ENCODE results near the gene KCNC2. TPM values are rescaled to one million over a fixed set of nuclear protein-coding genes. Genes with fewer than 3 reads are reported as not detected.

Gene KCNC2
- not detected for total RNA-seq

DNA sequence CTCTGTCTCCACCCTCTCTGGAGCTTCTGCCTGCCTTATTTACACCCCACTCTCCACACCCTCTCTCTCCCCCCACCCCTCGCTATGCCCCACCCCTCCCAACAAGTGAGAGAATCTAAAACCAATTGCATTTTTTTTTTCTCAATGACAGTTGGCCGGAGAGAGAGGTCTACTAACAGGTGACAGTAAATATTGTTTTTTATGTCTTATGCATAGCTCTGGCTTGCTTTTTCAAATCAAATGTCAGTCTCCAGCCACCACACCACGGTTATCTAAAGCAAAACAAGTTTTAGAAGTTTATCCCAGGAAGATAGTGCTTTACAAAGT lies at the start of gene KCNC2:
TSS of gene KCNC2 (minus strand) at position 28 of the 327 bp plus-strand sequence.
- Mint-ChIP-seq H3K27ac (no peak within 1 kb of the TSS), H3K4me1 (ENCODE audit: low read depth) (peaks cover 9% of the 10 kb centered on the region), H3K9me3 (peaks cover 2% of the 10 kb centered on the region), H3K36me3 (no peaks in the 10 kb centered on the region), H3K27me3 (peaks cover 37% of the 10 kb centered on the region), H3K4me3 (no peak within 1 kb of the TSS)
- intact Hi-C loops (cut with micrococcal nuclease): no loop called here
- ChIA-PET CTCF (no interaction called here), POLR2A (no interaction called here)
- no peak for DNase-seq

DNA sequence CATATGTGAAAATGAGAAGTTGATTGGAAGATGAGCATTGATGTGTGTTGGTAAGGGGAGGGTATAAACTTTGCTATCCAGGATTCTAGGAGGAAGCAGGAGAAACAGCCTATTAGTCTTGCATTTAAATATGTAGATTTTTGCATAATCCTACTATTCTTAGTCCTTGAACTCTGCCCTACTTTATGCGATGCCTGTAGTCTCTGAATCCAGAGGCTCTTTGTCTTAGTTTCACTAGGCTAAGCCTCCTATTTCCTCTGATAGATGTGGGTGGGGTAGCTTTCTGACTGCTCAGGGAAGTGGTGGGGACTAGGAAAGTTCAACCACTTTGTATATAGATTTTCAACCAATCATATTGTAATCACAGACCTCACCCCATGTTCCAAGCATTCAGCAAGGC lies 49.5 kb upstream of the KCNC2 start:
- H3K36me3 Mint-ChIP-seq: no peaks in the 10 kb centered on the region
- no peaks in the 10 kb centered on the region for H3K27me3 Mint-ChIP-seq
- DNase-seq: no peak
- H3K4me1 Mint-ChIP-seq (ENCODE audit: low read depth): peaks cover 19% of the 10 kb centered on the region
- ChIA-PET CTCF (no interaction called here), POLR2A (no interaction called here)
- no peaks in the 10 kb centered on the region for H3K9me3 Mint-ChIP-seq
- H3K27ac Mint-ChIP-seq: no peak overlapping the region
- intact Hi-C loops (cut with micrococcal nuclease): no loop called here
- H3K4me3 Mint-ChIP-seq: no peak overlapping the region

DNA sequence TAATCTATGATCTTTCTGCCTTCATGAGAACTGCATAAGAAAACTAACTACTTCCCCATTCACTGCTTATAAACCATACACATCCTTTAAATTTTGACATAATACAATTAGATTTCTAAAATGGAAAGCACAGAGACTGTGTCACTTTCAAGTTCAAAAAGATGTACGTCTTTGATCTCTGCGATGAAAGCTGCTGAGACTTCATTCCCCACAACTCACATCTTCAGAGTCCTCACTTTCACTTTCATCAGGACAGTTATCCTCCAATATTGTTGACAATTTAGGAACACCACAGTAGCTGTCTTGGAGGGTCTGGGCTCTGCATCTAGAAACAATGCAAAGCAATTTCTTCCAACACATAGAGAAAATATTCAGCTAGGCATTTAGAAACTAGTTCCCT lies 47.9 kb upstream of the KCNC2 start:
- Mint-ChIP-seq H3K36me3 (no peaks in the 10 kb centered on the region), H3K27me3 (no peaks in the 10 kb centered on the region), H3K4me3 (no peak overlapping the region), H3K4me1 (ENCODE audit: low read depth) (peaks cover 19% of the 10 kb centered on the region), H3K9me3 (no peaks in the 10 kb centered on the region), H3K27ac (no peak overlapping the region)
- POLR2A ChIA-PET: no interaction called here
- no peak for DNase-seq
- CTCF ChIA-PET: interaction anchor here (0.6 kb wide), 1 partner anchor 227 kb away, joined by 3 read pairs; no protein-coding TSS in a partner anchor
- intact Hi-C loops (cut with micrococcal nuclease): no loop called here

DNA sequence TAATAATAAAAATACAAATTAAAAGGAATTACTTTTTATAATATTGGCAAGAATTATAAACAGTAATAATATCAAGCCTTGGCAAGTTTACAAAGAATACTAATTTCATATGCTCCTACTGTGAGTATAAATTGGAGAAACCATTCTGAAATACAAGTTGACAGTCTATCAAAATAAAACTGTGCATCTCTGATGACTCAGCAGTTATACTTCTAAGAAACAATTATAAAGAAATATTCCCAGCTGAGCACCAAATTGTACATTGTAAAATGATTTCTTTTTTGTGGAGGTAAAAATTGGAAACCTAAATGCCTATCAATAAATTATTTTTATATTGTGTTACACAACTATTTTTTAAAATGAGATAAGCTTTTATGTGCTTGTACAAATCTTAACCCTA lies 35.5 kb upstream of the KCNC2 start:
- intact Hi-C loops (cut with micrococcal nuclease): no loop called here
- CTCF ChIA-PET: no interaction called here
- Mint-ChIP-seq H3K9me3 (peaks cover 6% of the 10 kb centered on the region), H3K36me3 (no peaks in the 10 kb centered on the region), H3K4me1 (ENCODE audit: low read depth) (no peaks in the 10 kb centered on the region), H3K4me3 (no peak overlapping the region), H3K27me3 (peaks cover 2% of the 10 kb centered on the region), H3K27ac (no peak overlapping the region)
- POLR2A ChIA-PET: no interaction called here
- DNase-seq: no peak

DNA sequence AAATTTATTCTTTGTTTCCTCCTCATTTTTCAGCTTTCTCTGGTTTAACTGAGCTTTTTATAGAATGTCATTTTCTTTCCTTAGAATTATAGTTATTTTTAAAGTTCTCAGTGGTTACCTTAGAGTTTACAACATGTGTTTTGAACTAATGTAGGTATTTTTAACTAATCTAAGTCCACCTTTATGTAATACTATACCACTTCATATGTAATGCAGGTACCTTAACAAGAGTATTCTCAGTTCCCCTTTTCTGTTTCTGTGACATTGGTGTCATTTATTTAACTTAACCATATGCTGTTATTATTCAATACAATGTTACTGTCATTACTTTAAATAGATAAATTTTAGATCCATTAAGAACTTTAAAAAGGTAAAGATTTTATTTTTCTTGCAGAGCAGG lies 30.3 kb upstream of the KCNC2 start:
- DNase-seq: no peak
- ChIA-PET POLR2A (no interaction called here), CTCF (no interaction called here)
- Mint-ChIP-seq H3K27ac (no peak overlapping the region), H3K4me3 (no peak overlapping the region), H3K4me1 (ENCODE audit: low read depth) (no peaks in the 10 kb centered on the region), H3K9me3 (peaks cover 6% of the 10 kb centered on the region), H3K36me3 (no peaks in the 10 kb centered on the region), H3K27me3 (peaks cover 2% of the 10 kb centered on the region)
- intact Hi-C loops (cut with micrococcal nuclease): no loop called here

DNA sequence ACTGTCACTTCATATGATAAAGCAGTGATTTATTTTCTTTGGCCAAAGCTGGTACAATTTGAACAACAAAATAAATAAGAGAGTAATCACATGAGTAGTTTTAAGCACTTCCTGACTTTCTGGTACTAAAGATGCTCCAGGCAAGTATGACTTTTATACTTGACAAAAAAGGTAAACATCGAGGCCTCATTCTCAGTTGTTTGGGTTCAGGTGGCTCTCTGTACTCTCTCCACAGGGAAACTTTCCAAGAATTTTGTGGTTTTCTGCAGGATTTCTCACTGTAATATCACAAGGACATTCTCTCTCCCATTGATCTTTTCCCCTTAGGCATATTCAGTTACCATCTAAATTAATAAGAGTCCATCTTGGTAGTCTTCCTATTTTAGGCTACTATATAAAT lies 26.6 kb upstream of the KCNC2 start:
- POLR2A ChIA-PET: no interaction called here

DNA sequence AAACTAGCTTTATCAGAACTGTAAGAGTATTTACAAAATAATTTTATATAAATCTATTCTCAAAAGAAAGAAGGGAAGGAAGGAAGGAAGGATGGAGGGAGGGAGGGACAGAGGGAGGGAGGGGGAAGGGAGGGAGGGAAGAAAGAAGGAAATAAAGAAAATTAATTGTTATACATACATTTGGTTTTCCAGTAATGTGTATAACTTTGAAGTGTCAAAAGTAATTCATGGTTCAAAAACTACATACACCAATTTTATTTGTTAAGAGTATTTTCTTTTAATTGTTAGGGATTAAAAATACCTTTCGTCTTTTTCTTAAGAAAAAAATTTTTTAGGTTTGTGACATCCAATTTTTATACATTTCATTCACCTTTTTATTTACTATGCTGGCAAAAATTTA lies 17.5 kb upstream of the KCNC2 start:
- ChIA-PET POLR2A (no interaction called here), CTCF (no interaction called here)
- intact Hi-C loops (cut with micrococcal nuclease): no loop called here
- Mint-ChIP-seq H3K27ac (no peak overlapping the region), H3K4me1 (ENCODE audit: low read depth) (no peaks in the 10 kb centered on the region), H3K9me3 (peaks cover 6% of the 10 kb centered on the region), H3K27me3 (no peaks in the 10 kb centered on the region), H3K4me3 (no peak overlapping the region), H3K36me3 (no peaks in the 10 kb centered on the region)
- DNase-seq: no peak

More for the DNA sequence above, 26.6 kb upstream of the KCNC2 start:
- no peak overlapping the region for H3K27ac Mint-ChIP-seq
- no peak overlapping the region for H3K4me3 Mint-ChIP-seq
- H3K4me1 Mint-ChIP-seq (ENCODE audit: low read depth): no peaks in the 10 kb centered on the region
- peaks cover 2% of the 10 kb centered on the region for H3K27me3 Mint-ChIP-seq
- peaks cover 6% of the 10 kb centered on the region for H3K9me3 Mint-ChIP-seq
- no peak for DNase-seq
- CTCF ChIA-PET: no interaction called here
- no peaks in the 10 kb centered on the region for H3K36me3 Mint-ChIP-seq
- intact Hi-C loops (cut with micrococcal nuclease): no loop called here

DNA sequence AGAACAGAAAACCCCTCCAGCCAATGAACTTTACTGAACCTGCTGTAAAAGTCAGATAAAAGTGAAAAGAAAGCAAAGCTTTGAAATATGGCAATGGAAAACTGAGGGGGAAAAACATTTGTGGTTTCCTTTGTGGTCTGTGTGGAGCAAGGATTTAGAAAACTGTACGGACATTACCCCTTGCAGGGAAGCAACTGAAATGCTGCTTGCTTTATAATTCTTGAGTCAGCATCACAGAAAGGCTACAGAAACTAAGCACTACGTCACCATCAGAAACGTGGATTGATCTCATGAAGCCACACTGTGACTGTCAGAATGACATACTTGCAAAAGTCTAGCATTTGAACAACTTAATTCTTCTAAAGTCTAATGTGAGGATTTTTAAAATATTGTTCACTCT lies 2.4 kb upstream of the KCNC2 start:
- POLR2A ChIA-PET: no interaction called here

DNA sequence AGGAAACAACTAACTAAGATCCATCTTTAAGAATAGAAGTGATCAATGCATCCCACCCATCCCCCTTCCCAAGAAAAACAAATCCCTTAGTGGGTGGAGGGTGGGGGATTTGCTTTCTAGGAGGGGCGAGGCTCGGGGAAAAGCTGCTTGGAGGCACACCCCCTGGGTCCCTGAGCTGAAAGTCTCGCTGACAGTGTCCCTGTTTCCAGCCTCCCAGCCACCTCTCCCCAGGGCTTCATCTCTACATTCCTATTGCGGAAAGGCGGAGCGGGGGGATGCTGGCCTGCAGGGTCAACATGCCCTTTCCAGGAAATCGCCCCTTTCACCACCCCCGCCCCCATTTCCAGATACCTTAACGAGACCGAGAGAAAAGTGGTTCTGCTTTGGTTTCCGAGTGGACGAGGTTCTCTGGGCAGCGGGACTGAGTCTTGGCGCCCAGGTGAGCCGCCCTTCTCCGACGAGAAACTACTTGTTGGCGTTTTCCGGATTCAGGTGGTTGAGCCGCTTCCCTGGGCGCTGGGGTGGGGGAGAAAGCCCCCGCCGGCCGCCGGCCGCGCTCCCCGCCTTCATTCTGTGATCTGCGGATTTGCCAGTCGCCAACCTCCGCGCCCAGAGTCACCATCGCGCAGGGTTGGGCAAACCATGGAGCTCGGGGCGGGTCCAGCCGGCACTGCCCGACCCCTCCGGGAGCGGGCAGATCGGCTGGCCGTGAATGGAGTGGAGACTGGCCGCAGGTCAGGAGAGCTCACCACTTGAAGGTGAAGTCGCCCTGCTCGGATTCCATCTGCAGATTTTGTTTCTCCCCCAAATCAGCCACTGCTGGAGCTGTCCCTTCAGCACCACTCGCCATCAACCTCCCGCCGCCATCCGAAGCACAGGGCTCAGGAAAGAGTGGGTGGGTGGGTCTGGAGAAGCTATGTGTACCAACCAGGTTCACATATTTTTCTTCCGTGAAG lies 505 bp downstream of the KCNC2 start:
- no peaks in the 10 kb centered on the region for H3K36me3 Mint-ChIP-seq
- POLR2A ChIA-PET: no interaction called here
- peaks cover 9% of the 10 kb centered on the region for H3K4me1 Mint-ChIP-seq (ENCODE audit: low read depth)
- peaks cover 39% of the 10 kb centered on the region for H3K27me3 Mint-ChIP-seq
- no peak overlapping the region for H3K4me3 Mint-ChIP-seq
- CTCF ChIA-PET: no interaction called here
- DNase-seq: peak; percentile 43
- H3K27ac Mint-ChIP-seq: no peak overlapping the region
- intact Hi-C loops (cut with micrococcal nuclease): no loop called here
- peaks cover 2% of the 10 kb centered on the region for H3K9me3 Mint-ChIP-seq

More for the DNA sequence above, 2.4 kb upstream of the KCNC2 start:
- Mint-ChIP-seq H3K9me3 (no peaks in the 10 kb centered on the region), H3K36me3 (no peaks in the 10 kb centered on the region), H3K27me3 (peaks cover 24% of the 10 kb centered on the region), H3K27ac (no peak overlapping the region), H3K4me1 (ENCODE audit: low read depth) (peaks cover 5% of the 10 kb centered on the region), H3K4me3 (no peak overlapping the region)
- no peak for DNase-seq
- intact Hi-C loops (cut with micrococcal nuclease): no loop called here
- CTCF ChIA-PET: no interaction called here

DNA sequence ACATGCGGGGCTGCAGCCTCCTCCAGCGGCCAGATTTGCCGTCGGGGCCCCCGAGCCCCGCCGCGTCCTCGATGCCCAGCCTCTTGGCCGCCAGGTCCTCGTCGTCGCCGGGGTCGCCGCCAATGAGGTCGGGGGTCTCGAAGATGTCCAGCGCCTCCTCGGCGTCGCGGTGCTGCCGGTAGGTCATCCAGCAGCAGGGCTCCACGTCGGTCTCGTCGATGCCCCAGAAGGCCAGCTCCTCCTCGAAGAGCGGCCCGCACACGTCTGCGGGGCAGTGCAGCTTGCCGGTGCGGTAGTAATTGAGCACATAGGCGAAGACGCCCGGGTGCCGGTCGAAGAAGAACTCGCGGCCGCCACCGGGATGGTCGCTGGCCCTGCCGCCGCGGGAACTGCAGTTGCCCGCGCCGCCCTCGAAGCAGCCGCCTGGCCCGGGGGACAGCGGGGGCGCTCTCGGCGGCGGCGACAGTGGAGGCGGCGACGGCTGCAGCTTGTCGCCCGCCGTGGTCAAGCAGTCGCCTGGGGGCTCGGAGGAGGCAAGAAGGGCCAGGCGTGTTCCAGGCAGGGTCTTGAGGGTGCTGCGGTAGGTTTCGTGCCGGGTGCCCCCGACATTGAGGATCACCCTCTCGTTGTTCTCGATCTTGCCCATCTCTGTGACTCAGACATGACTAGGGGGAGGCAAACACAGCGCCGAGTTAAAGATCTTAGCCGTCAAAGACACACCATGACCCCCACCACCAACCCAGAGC lies 2.1 kb downstream of the KCNC2 start:
- H3K4me3 Mint-ChIP-seq: no peak overlapping the region
- H3K27ac Mint-ChIP-seq: no peak overlapping the region
- intact Hi-C loops (cut with micrococcal nuclease): no loop called here
- ChIA-PET POLR2A (no interaction called here), CTCF (no interaction called here)
- DNase-seq: peak; percentile 9
- H3K27me3 Mint-ChIP-seq: peaks cover 39% of the 10 kb centered on the region
- peaks cover 9% of the 10 kb centered on the region for H3K4me1 Mint-ChIP-seq (ENCODE audit: low read depth)
- no peaks in the 10 kb centered on the region for H3K36me3 Mint-ChIP-seq
- H3K9me3 Mint-ChIP-seq: peaks cover 2% of the 10 kb centered on the region

DNA sequence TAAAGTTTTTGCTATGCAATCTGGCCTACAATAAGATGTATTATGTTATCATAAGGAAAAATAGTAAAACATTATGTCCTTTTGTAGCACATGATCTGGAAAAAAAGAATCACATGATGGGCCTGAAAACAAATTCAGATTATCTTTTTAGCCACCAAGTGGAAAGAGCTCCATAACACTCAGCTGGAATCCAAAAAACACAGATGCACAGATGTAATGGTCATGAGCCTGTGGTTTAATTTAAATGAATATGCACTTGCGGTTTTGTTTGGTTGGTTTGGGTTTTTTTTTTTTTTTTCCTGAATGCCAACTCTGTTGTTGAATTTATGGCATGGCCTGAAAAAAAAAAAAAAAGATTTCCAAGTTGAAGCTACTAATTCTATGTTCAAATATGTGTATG lies 4.1 kb downstream of the KCNC2 start:
- Mint-ChIP-seq H3K9me3 (peaks cover 2% of the 10 kb centered on the region), H3K4me3 (no peak overlapping the region), H3K4me1 (ENCODE audit: low read depth) (peaks cover 17% of the 10 kb centered on the region), H3K27ac (no peak overlapping the region), H3K36me3 (no peaks in the 10 kb centered on the region), H3K27me3 (peaks cover 38% of the 10 kb centered on the region)
- DNase-seq: no peak
- ChIA-PET POLR2A (no interaction called here), CTCF (no interaction called here)
- intact Hi-C loops (cut with micrococcal nuclease): no loop called here

DNA sequence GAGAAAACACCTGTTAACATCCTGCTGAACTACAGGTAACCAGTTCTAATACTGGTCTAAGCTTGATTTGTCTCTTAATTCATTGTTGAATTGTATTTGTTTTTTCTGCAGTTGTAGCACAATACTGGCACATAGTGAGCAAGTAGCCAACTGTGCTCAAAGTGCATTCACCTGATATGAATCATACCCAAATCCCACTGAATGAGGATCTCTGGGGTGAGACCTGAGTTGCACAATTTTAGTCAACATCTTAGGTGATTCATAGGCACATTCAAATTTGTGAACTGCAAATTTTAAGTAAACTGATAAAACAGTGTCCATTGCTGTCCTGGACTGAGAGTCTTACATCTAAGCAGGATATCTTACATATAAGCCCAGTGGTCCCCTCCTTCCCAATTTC lies 12.8 kb downstream of the KCNC2 start:
- no peak for DNase-seq
- H3K4me3 Mint-ChIP-seq: no peak overlapping the region
- ChIA-PET CTCF (no interaction called here), POLR2A (no interaction called here)
- intact Hi-C loops (cut with micrococcal nuclease): no loop called here
- peaks cover 1% of the 10 kb centered on the region for H3K27me3 Mint-ChIP-seq
- no peak overlapping the region for H3K27ac Mint-ChIP-seq
- peaks cover 8% of the 10 kb centered on the region for H3K4me1 Mint-ChIP-seq (ENCODE audit: low read depth)
- no peaks in the 10 kb centered on the region for H3K36me3 Mint-ChIP-seq
- H3K9me3 Mint-ChIP-seq: no peaks in the 10 kb centered on the region

DNA sequence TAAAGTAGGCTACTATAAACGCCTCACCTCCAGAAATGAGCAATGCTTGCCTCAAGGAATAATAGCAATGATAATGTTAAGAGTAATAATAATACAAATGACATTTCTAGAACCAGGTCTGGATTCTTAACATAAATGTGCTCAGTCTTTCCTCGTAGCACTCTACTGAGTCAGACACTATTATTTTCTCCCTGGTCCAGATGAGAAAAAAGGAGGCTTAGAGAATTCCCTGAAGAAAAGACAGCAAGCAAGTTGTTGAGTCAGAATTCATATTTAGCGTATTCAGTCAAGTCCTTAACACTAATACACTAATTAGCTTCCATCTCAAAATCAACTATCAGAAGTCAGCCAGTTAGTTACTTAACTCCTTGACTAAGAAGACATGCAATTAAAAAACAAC lies 13.2 kb downstream of the KCNC2 start:
- Mint-ChIP-seq H3K9me3 (no peaks in the 10 kb centered on the region), H3K27ac (no peak overlapping the region), H3K4me3 (no peak overlapping the region), H3K36me3 (no peaks in the 10 kb centered on the region), H3K4me1 (ENCODE audit: low read depth) (peaks cover 6% of the 10 kb centered on the region), H3K27me3 (peaks cover 1% of the 10 kb centered on the region)
- ChIA-PET POLR2A (no interaction called here), CTCF (no interaction called here)
- intact Hi-C loops (cut with micrococcal nuclease): no loop called here
- no peak for DNase-seq

Measured in activated CD4-positive, alpha-beta memory T cell treated with anti-CD3 and anti-CD28 coated beads for 36 hours (primary cell).